GM04504 (cell line): Measurements from ENCODE around the gene CFAP52.
A peak's percentile ranks its signal among the peaks of the same experiment; 100 is the strongest.
"Not testable (repeated sequence)": the region's sequence is repeated elsewhere in the genome, so short reads cannot be mapped to it uniquely, and the experiment has no call there.

Experiments
- DNase-seq: peaks from one replicate; pipeline ENCODE4 v3.0.0-alpha.2; 2012; ENCODE audit warnings: low read depth

The CFAP52 gene

DNA sequence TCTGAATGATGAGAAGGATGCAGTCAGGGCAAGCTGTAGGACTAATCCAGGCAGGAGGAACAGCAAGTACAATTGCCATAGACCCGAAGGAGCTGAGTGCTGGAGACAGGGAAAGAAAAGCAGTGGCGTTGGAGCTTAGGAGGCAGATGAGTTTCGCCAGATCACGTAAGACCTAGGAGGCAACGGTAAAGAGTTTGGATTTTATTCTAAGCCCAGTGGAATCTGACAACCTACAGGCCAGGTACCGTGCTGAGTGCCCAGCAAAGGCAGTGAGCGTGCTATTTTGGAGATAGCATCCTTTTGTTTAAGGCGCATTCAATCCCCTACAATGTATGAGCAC is 70.1 kb downstream of the CFAP52 start:
- no peak for DNase-seq

DNA sequence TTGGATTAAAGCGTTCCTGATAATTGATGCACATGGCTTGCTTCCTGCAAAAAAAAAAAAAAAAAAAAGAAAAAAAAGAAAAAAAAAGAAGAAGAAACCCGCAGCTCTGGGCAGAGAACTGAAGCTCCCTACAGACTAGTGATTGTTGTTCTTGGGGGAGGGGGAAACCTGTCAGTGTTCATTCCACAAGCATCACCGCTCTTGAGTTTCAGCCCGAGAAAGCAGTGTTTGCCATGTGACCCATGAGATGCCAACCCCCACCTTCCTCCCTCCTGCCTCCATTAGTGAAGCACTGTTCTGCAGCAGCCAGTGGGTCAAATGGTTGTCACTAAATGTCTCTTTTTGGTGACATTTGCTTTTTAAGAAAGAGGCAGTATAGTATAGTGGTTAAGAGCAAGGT is 70.6 kb downstream of the CFAP52 start:
- DNase-seq: no peak

DNA sequence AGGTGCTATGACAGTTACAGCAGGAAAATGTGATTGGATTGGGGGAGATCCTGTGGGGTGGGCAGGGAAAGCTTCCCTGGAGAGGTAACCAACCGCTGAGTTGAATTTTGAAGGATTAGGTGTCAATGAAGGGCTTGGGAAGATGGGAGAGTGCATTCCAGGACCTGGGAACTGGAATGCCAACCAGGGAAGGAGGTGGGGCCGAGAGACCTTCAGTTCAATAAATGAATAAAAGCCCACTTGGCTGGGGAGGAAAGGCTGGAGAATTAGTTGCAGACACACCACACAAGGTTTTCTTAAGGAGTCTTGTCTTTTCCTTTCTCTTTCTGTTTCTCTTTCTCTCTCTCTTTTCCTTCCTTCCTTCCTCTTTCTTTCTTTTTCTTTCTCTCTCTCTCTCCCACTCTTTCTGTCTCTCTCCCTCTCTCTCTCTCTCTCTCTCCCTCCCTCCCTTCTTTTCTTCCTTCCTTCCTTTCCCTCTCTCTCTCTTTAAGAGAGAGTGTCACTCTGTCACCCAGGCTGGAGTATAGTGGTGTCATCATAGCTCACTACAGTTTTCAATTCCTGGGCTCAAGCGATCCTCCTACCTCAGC is 72.2 kb downstream of the CFAP52 start:
- DNase-seq: no peak

DNA sequence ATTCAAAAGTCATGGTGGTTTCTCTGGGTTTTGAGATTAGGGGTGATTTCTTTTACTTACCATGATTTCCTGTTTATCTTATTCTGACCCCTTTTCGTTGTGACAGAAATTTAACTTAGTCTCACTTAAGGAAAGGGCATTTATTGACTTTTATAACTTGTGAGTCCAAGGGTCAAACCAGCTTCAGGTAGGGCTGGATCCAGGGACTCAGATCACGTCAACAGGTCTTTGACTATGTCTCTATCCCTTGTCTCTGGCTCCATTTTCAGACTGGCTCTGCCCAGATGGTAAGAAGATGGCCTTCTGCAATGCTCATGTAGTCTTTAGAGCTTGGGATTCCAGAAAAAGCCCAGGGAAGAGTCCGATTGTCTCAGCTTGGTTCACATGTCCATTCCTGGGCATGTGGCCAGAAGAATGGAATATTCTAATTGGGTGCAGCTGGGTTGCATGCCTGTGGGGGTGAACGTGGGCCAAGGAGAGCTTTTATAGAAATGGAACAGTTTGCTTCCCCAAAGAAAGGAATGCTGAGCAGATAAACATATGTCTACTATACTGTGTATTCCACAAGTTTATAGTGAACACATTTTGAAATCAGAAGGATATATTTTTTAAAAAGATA is 82.3 kb downstream of the CFAP52 start:
- peak; percentile 85 for DNase-seq

DNA sequence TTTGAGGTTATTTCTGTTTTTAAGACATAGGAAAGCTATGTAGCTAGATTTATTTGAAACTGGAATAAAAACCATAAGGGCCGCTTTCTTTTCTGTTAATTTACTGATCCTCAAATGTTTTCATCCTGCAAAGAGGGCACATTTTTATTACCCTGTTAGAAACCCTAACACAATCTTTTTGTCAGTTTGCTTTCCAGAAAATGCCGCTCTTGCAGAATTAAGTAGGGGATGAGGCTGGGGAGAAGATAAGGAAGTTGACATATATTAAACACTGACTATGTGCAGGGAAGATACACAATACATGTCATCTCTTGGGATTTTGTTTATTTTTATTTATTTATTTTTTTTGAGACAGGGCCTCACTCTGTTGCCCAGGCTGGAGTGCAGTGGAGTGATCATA is 84.6 kb downstream of the CFAP52 start:
- DNase-seq: no peak

DNA sequence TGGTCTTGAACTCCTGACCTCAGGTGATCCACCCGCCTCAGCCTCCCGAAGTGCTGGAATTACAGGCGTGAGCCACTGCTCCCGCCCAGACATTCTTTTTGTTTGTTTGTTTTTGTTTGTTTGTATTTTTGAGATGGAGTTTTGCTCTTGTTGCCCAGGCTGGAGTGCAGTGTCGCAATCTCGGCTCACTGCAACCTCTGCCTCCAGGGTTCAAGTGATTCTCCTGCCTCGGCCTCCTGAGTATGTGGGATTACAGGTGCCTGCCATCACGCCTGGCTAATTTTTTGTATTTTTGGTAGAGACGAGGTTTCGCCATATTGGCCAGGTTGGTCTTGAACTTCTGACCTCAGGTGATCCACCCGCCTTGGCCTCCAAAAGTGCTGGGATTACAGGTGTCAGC is 87.1 kb downstream of the CFAP52 start:
- DNase-seq: not testable (repeated sequence)

DNA sequence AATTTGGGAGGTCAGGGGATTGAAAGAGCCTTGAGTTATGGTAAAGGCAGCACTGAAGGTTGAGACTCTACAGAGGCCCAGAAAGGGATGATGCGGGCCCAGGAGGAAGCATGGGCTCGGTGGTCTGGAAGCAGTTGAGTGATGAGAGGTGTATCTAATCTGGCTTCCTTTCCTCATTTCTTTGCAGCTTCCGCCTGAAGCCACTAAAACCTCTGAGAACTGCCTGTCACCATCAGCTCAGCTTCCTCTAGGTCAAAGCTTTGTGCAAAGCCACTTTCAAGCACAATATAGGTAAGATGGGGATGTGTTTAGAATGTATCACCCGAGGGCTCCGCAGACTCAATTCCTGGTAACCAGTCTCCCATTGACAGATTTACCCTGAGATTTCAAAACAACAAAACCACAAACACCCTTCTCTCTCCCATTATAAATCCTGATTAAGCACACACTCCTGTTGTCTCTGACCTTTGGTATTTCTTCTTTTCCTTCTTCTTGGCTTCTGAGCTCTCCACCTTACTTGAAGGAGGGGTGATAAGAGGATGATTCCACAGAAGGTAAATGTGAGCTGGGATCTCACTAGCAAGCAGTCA is 90.1 kb downstream of the CFAP52 start:
- DNase-seq: no peak

DNA sequence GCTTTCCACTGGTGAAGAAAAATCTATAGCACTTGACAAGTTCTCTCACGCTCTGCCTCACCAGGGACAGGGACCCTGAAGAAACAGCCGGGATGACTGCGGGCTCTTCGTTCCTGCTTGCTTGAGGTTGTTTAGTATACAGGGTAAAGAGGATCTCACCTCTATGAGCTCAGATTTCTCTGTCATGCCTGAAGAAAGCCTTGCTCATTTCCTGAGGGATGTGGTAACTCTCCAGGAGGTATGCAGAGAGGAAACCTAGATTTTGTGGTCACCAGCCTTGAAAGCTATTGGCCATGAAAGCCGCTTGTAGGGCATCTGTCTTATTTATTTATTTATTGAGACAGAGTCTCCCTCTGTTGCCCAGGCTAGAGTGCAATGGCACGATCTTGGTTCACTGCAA is 92.1 kb downstream of the CFAP52 start:
- DNase-seq: no peak

DNA sequence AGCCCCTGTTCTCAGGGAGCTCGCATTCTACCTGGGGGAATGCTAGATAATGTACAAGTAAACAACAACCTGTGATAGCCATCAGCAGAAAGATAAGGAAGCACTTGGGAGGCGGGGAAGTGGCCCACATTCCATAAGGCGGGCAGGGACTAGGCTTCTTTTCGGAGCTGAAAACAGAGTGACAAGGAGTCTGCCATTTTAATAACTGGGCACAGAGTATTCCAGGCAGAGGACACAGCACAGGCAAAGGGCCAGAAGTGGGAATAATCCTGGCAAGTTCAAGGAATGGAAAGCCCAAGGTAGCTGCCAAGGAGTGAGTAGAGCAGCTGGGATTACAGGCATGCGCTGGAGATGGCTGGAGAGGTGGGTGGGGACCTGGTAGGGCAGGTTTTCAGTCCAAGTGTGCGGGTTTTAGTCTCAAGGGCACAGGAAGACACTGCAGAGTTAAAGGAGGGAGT is 93.1 kb downstream of the CFAP52 start:
- DNase-seq: no peak

DNA sequence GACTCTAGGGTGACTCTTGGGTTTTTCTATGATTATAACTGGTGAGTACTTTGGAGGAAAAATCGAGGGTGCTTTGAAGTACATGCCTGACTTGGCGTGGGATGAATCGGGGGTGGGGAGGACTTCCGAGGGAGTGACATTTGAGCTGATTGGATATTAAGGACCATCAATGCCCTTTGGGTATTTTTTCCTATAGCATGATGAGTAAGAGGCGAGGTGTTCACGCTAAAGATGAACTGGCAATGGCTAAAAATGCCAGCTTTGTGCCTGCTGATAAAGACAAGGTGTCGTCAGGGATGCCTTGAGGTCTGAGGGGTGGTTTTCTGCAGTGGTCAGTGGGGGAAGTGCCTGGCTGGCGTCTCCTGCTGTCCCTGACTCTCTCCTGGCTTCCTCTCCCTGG is 94.2 kb downstream of the CFAP52 start:
- no peak for DNase-seq

DNA sequence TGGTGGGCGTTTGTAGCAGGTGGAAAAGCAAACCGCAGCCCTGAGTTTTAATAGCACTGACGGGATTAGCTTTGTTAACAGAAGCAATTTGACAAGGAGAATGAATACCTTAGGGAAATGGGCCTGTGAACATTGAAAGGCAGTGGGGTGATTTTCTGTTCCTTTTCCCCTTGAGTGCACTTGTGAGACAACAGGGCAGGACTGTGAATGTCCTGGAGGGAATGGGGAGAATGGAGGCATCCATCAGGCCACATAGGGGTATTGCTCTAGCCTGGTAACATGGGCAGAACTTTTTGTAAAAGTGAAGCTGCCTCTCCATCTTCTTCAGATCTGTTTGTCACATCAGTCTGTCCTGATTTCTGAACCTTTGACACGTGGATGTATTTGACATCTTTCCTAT is 95.1 kb downstream of the CFAP52 start:
- no peak for DNase-seq

DNA sequence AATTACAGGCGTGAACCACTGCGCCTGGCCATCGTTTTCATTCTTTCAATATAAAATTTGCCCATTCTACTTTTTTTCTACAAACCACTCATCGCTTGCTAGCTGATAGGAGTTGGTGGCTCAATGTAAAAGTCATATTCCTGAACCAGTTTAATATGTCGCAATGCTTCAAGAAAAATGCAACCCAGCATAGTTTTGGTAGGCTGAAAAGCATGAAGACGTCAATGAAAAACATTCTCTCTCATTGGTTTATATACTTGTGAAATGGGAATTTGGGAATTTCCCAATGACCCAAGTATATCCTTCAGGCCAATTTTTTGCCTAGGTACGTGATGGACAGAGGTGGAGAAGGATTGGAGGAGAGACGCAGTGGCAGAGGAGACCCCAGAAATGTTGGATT is 95.8 kb downstream of the CFAP52 start:
- no peak for DNase-seq

DNA sequence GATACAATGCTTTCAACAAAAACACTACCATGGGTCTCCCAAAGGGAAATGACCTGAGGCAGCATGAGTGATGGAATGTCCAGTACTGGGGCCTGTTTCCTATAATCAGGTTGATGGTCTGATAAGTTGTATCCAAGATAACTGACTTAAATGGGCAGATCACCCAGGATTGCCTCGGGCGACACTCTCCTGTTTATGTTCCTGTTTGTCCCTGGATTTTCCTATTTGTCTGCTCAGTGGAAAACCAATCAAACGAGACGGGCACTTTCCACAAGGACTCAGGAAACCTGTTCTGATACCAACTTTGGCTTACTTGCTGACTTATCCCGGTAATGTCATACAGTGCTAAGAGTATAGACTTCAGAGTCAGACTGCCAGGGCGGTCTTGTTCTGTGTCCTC is 96.2 kb downstream of the CFAP52 start:
- DNase-seq: no peak

DNA sequence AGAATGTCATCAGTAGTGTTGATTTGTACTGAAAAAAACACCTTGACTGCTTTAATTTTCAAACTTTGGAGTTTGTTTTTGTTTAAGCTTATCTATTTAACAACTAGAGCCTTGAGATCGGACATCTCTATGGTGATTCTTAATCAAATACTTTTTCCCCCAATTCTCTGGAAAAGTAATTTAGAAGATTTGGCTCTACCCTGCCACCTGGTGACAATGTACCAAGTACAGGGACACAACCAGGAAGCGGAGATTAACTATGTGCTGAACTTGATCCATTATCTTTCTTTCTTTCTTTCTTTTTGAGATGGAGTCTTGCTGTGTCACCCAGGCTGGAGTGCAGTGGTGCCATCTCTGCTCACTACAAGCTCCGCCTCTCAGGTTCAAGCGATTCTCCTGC is 99.6 kb downstream of the CFAP52 start:
- no peak for DNase-seq

DNA sequence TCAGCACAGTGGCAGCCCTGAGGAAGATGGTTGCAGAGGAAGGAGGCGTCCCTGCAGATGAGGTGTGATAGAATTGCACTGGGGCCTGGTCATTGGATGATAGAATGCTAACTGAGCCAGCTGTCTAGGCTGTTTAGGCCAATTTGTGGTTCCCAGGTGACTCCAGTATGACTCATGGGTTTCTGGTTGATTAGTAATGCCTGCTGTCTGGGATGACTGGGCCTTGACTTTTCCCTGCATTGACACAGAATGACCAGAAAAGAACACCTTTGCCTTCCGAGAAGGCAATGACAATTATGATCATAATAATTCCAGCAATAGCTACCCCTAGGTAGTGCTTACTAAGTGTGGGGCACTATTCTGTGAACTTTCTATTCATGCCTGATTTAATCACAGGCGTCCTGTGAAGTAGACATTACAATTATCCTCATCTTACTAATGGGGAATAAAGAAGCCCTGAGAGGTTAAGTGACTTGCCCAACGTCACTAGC is 100.4 kb downstream of the CFAP52 start:
- DNase-seq: peak; percentile 17

DNA sequence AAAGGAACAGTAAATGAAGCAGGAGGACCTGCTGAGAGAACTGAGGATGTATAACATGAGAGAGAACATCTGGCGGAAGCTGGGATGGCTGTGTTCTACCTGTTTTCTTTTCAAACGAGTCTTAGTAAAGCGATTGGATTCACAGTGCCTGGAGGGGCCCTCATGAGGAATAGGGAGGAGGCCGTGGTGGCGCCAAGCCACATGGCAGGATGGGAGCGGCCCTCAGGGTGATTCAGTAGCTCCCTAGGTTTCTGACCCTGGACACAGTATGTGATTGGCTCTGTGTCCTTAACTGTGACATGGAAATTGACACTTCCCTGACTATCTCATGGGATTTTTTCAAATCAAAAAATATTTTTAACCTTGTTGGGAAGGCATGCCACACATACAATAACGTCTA is 101.0 kb downstream of the CFAP52 start:
- DNase-seq: no peak

DNA sequence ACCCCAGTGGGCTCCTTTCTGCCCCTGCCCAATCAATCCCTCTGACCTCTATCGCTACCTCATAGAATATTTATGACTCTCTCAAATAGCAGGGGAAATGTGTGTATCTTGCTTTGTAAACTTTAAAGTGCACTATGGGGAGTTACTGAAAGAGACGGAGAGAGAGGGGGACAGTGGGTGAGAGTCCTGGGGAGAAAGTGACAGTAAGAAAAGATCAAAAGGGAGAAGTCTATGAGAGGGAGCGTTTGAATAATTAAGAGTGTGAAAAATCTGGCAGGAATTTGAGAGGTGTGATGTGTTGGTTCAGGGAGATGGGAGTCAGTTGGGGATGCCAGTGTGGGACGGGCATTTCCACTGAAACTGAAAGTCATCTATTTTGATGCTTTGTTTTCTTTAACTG is 101.5 kb downstream of the CFAP52 start:
- no peak for DNase-seq

DNA sequence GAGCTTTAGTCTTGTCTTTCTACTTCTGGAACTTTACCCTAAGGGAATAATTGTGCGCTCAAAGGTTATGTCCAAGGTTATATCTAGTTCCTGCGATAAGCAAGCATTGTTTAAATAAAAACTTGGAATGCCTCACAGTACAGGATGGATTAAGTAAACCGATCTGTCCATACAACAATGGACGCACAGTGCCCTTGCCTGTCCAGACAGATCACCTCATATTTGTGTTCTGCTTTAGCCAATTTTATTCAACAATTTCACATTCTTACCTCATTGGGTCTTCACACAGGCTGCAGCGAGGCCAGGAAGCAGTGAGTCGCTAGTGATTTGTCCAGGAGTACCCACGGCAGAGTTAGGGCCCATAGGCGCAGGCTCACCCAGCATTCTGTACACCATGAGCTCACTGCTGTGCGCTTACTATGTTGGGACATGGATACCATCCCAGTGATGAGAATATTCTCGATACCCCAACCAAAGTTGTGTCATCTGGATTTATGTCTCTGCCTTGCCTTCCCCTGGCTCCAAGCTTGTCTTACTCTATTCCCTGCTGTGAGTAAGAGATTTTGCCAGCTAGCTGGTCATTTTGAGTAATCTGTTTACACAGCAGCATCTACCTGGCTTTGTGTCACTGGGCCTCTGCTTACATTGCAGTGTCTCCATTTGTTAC is 108.6 kb downstream of the CFAP52 start:
- DNase-seq: no peak
